Lower leg skin (tissue), 4 donors: ENCODE results near the gene RAPGEF1. TPM values are rescaled to one million over a fixed set of nuclear protein-coding genes. Genes with fewer than 3 reads are reported as not detected.

Experiments
- DNase-seq, 2 donors: peaks; one replicate each; pipeline ENCODE4 v3.0.0-alpha.2; 2019; ENCODE audit warnings: low spot score in 2 of 2
- H3K4me3 ChIP-seq: fragments of 200-600 bp; sonication (generic); 2 replicates; pipeline ENCODE4 v1.5.1; 2017; ENCODE audit warnings: mild to moderate bottlenecking, low read depth; ENCODE audit not compliant: poor library complexity, severe bottlenecking
- POLR2A ChIP-seq, 2 donors: fragments of 450-650 bp; IDR thresholded peaks; one replicate each; pipeline ENCODE4 v1.6.1; 2016 to 2017; ENCODE audit warnings: antibody characterized with exemption in 2 of 2, mild to moderate bottlenecking in 1 of 2, moderate library complexity in 1 of 2
- WGBS, 2 donors: methylation state at CpG; one replicate each; pipeline ENCODE4 v1.1.5; 2018; 5-methylcytosine and 5-hydroxymethylcytosine counted together
- intact Hi-C: fragments of 100-400 bp; cut with DNase I; formaldehyde crosslinking; loops from one replicate; pipeline ENCODE4 v1.15.0; 2023; ENCODE audit warnings: low total_unique reads
- total RNA-seq, 4 donors: library from RNA; depleted of rRNA; stranded (reverse); fragments of >200 nt; gene quantifications; one replicate each; pipeline ENCODE4 v1.1.0, GENCODE V29; 2016
- TF ChIP-seq, protein P1 (sequence below), 3 donors: fragments of 450-650 bp; IDR thresholded peaks; one replicate each; pipeline ENCODE4 v1.5.1; 2016; ENCODE audit warnings: antibody characterized with exemption in 3 of 3, mild to moderate bottlenecking in 3 of 3, moderate library complexity in 2 of 3

Gene RAPGEF1
- total RNA-seq, 4 donors from 2014 or later, result 18.0 to 70.8 (median 43.5) TPM

DNA sequence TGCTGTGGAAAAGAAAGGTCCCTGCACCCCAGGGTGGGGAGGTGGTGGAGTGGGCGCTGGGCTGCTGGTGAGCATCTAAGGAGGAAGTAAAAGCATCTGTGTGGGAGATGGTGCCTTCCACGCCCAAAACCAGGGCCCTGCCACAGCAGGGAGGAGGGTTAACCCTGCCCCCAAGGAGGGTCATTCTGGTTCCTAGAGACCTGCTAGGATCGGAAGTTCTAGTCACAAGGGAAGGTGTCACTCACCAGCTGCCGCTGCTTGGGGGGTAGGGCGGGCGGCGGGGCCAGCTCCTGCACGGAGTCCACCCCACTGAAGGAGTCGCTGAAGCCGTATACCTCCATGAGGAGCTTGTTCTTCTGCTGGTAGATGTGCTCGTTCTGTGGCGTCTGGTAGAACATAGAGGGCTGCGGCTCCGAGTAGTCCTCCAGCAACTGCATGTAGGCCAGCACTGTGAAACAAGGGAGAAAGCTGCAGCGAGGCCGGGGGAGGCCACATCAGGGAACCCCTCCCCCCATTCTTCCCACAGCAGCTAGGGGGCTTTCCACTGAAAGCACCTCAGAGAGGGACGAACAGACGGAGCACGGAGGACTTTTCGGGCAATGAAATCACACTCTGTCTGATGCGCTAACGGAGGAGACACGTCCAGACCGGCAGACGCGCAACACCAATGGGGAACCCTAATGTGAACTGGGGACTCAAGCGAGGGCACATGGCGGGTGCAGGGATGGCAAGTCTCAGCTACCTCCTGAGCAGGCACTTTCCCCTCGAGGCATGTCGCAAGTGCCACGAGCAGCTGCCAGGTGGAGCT lies 118.1 kb downstream of the RAPGEF1 start:
- intact Hi-C loops, result no loop called here
- H3K4me3 ChIP-seq, result no peak overlapping the region
- no peak for TF ChIP-seq POLR2A (IDR thresholded peaks at IDR 0.05)
- TF ChIP-seq, protein P1, sequence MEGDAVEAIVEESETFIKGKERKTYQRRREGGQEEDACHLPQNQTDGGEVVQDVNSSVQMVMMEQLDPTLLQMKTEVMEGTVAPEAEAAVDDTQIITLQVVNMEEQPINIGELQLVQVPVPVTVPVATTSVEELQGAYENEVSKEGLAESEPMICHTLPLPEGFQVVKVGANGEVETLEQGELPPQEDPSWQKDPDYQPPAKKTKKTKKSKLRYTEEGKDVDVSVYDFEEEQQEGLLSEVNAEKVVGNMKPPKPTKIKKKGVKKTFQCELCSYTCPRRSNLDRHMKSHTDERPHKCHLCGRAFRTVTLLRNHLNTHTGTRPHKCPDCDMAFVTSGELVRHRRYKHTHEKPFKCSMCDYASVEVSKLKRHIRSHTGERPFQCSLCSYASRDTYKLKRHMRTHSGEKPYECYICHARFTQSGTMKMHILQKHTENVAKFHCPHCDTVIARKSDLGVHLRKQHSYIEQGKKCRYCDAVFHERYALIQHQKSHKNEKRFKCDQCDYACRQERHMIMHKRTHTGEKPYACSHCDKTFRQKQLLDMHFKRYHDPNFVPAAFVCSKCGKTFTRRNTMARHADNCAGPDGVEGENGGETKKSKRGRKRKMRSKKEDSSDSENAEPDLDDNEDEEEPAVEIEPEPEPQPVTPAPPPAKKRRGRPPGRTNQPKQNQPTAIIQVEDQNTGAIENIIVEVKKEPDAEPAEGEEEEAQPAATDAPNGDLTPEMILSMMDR (IDR thresholded peaks at IDR 0.05), result no peak
- 72 to 75% methylated on average over 31 of the region's 31 CpGs for WGBS, 2 donors
- DNase-seq, result no peak

GRCh38 chr9:131620764-131621520 lies 118.9 kb downstream of the RAPGEF1 start:
- TF ChIP-seq POLR2A (IDR thresholded peaks at IDR 0.05), result no peak
- TF ChIP-seq, protein P1 (IDR thresholded peaks at IDR 0.05), result no peak
- DNase-seq, result no peak
- intact Hi-C loops, result no loop called here
- 86 to 96% methylated on average over 8 to 9 of the region's 9 CpGs for WGBS, 2 donors
- H3K4me3 ChIP-seq, result no peak overlapping the region

- H3K4me3 ChIP-seq, result no peak overlapping the region
- TF ChIP-seq, protein P1 (IDR thresholded peaks at IDR 0.05), result no peak
- no peak for TF ChIP-seq POLR2A (IDR thresholded peaks at IDR 0.05)
- WGBS, 2 donors, result 72 to 84% methylated on average over 3 of the region's 3 CpGs
- DNase-seq, result no peak
- intact Hi-C loops, result no loop called here
Observed at GRCh38 chr9:131619680-131620079, 120.2 kb downstream of the RAPGEF1 start.

DNA sequence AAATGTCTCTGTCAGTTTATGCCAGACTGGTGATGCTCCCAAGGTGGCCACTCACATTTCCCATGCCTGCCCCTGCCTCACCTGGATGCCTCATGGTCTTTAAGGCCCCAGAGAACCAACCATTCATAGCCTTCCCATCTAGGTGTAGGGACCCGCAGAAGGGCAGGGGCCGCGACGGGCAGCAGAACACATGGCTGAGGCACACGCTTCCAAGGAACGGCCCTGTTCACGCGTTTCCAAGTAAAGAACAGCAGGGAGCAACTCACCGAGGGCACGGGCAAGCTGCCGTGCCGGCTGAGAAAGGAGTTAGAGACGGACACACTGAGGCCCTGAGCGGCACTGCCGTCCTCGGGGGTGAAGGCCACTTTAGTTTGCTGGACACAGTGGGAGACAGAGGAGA lies 121.1 kb downstream of the RAPGEF1 start:
- no peak for DNase-seq
- WGBS, 2 donors, result 96 to 97% methylated on average over 16 of the region's 16 CpGs
- no peak overlapping the region for H3K4me3 ChIP-seq
- intact Hi-C loops, result no loop called here
- no peak for TF ChIP-seq POLR2A (IDR thresholded peaks at IDR 0.05)
- TF ChIP-seq, protein P1 (IDR thresholded peaks at IDR 0.05), result no peak

- intact Hi-C loops, result no loop called here
- no peak overlapping the region for H3K4me3 ChIP-seq
- DNase-seq, result no peak
- 28 to 31% methylated on average over 2 of the region's 2 CpGs for WGBS, 2 donors
- TF ChIP-seq POLR2A (IDR thresholded peaks at IDR 0.05), result no peak
- TF ChIP-seq, protein P1 (IDR thresholded peaks at IDR 0.05), result no peak
Observed at GRCh38 chr9:131618071-131618479, 121.8 kb downstream of the RAPGEF1 start.
